ENCODE measurements around the gene EREG. TPM values are rescaled to one million over a fixed set of nuclear protein-coding genes. Genes with fewer than 3 reads are reported as not detected.

Gene EREG
- total and polyA plus RNA-seq, 2 donors: 0.16 to 0.38 TPM

- DNase-seq (ENCODE audit: extremely low spot score): no peak
- Histone ChIP-seq H3K27ac (ENCODE audit: low read depth) (no peak overlapping the region), H3K4me3 (ENCODE audit: low read depth, low read length) (no peak overlapping the region), H3K4me1 (ENCODE audit: insufficient read depth) (no peaks in the 10 kb centered on the region), H3K36me3 (ENCODE audit: insufficient read depth) (no peaks in the 10 kb centered on the region)
- 76% methylated on average over 7 of the region's 7 CpGs for whole genome bisulfite sequencing
Measured at GRCh38 chr4:74433541-74434172, 68.7 kb downstream of the EREG start.

- WGBS: 78% methylated on average over 1 of the region's 1 CpG
- Histone ChIP-seq H3K4me1 (ENCODE audit: insufficient read depth) (no peaks in the 10 kb centered on the region), H3K4me3 (ENCODE audit: low read depth, low read length) (no peak overlapping the region)
Measured at GRCh38 chr4:74435296-74435695, 70.4 kb downstream of the EREG start.

GRCh38 chr4:74437866-74438265, 72.9 kb downstream of the EREG start:
- Histone ChIP-seq H3K36me3 (ENCODE audit: insufficient read depth) (no peaks in the 10 kb centered on the region), H3K27ac (ENCODE audit: low read depth) (no peak overlapping the region), H3K4me3 (ENCODE audit: low read depth, low read length) (no peak overlapping the region), H3K4me1 (ENCODE audit: insufficient read depth) (no peaks in the 10 kb centered on the region)
- no peak for DNase-seq (ENCODE audit: extremely low spot score)
- WGBS: 91% methylated on average over 3 of the region's 3 CpGs

More at GRCh38 chr4:74435296-74435695, 70.4 kb downstream of the EREG start:
- no peak overlapping the region for H3K27ac ChIP-seq (ENCODE audit: low read depth)
- no peak for DNase-seq (ENCODE audit: extremely low spot score)
- H3K36me3 ChIP-seq (ENCODE audit: insufficient read depth): no peaks in the 10 kb centered on the region

Other genes with a start within 250 kb of the EREG start
- gene MTHFD2L, start 207.0 kb upstream of the EREG start, total RNA-seq: 21.1 TPM
- 5.8 TPM for gene MTHFD2L, start 207.0 kb upstream of the EREG start, polyA plus RNA-seq
- gene EPGN, start 56.7 kb upstream of the EREG start, total RNA-seq: not detected
- 0.77 TPM for gene EPGN, start 56.7 kb upstream of the EREG start, polyA plus RNA-seq
- 1.8 TPM for gene AREG, start 80.0 kb downstream of the EREG start, total RNA-seq
- 17.4 TPM for gene AREG, start 80.0 kb downstream of the EREG start, polyA plus RNA-seq

Data from urinary bladder (tissue), 4 donors.